ENCODE measurements around the gene RGS13.

RGS13 gene

DNA sequence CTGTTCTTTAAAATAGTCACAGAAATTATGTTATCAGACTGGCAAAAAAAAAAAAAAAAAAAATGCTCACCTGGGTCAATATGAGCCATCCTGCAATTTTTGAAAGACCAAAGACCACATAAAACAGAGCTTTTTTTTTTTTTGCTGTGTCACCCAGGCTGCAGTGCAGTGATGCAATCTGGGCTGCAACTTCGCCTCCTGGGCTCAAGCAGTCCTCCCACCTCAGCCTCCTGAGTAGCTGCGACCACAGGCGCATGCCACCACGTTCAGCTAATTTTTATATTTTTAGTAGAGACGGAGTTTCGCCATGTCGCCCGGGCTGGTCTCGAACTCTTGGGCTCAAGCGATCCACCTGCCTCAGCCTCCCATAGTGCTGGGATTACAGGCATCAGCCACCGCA lies 62.8 kb downstream of the RGS13 start:
- Histone ChIP-seq H3K4me3 (no peak overlapping the region), H3K27ac (no peak overlapping the region)
- no peak for TF ChIP-seq CTCF (IDR thresholded peaks at IDR 0.05)
- DNase-seq (ENCODE audit: low spot score), result no peak

GRCh38 chr1:192700834-192701271 lies 64.9 kb downstream of the RGS13 start:
- Histone ChIP-seq H3K27ac (no peak overlapping the region), H3K4me3 (no peak overlapping the region)
- no peak for DNase-seq (ENCODE audit: low spot score)
- no peak for TF ChIP-seq CTCF (IDR thresholded peaks at IDR 0.05)

- H3K4me3 ChIP-seq, result no peak overlapping the region
- no peak for TF ChIP-seq CTCF (IDR thresholded peaks at IDR 0.05)
- DNase-seq (ENCODE audit: low spot score), result no peak
- no peak overlapping the region for H3K27ac ChIP-seq
Observed at GRCh38 chr1:192702212-192702902, 66.4 kb downstream of the RGS13 start.

- no peak overlapping the region for H3K27ac ChIP-seq
- no peak for TF ChIP-seq CTCF (IDR thresholded peaks at IDR 0.05)
- no peak for DNase-seq (ENCODE audit: low spot score)
- no peak overlapping the region for H3K4me3 ChIP-seq
Observed at GRCh38 chr1:192703283-192704206, 67.6 kb downstream of the RGS13 start.

- H3K4me3 ChIP-seq, result no peak overlapping the region
- no peak for DNase-seq (ENCODE audit: low spot score)
- no peak overlapping the region for H3K27ac ChIP-seq
- no peak for TF ChIP-seq CTCF (IDR thresholded peaks at IDR 0.05)
Observed at GRCh38 chr1:192705510-192705909, 69.6 kb downstream of the RGS13 start.

GRCh38 chr1:192706936-192707335 lies 71.0 kb downstream of the RGS13 start:
- Histone ChIP-seq H3K4me3 (no peak overlapping the region), H3K27ac (no peak overlapping the region)
- no peak for TF ChIP-seq CTCF (IDR thresholded peaks at IDR 0.05)
- no peak for DNase-seq (ENCODE audit: low spot score)

All from coronary artery (tissue), 2 donors.